Measurements from ENCODE around the gene YIF1A.

The YIF1A gene

GRCh38 chr11:66240781-66241136 lies 48.2 kb downstream of the YIF1A start:
- H3K4me3 ChIP-seq (ENCODE audit: low read depth, low read length): no peak overlapping the region
- DNase-seq (ENCODE audit: low read depth): no peak
- TF ChIP-seq MAX (IDR thresholded peaks at IDR 0.05; ENCODE audit: low read depth, low read length): no peak
- no peak for TF ChIP-seq POLR2A (IDR thresholded peaks at IDR 0.05; ENCODE audit: extremely low read depth, insufficient read length)
- TF ChIP-seq MYC (IDR thresholded peaks at IDR 0.05; ENCODE audit: low read depth, low read length): no peak
- no peak for TF ChIP-seq CTCF (IDR thresholded peaks at IDR 0.05; ENCODE audit: low read depth, low read length)

- no peak for TF ChIP-seq MYC (IDR thresholded peaks at IDR 0.05; ENCODE audit: low read depth, low read length)
- TF ChIP-seq MAX (IDR thresholded peaks at IDR 0.05; ENCODE audit: low read depth, low read length): no peak
- TF ChIP-seq POLR2A (IDR thresholded peaks at IDR 0.05; ENCODE audit: extremely low read depth, insufficient read length): no peak
- no peak for TF ChIP-seq CTCF (IDR thresholded peaks at IDR 0.05; ENCODE audit: low read depth, low read length)
- DNase-seq (ENCODE audit: low read depth): peak; percentile 69
- H3K4me3 ChIP-seq (ENCODE audit: low read depth, low read length): no peak overlapping the region
These were observed 48.8 kb downstream of the YIF1A start for GRCh38 chr11:66239998-66240780.

GRCh38 chr11:66239511-66239910 lies 49.4 kb downstream of the YIF1A start:
- TF ChIP-seq MAX (IDR thresholded peaks at IDR 0.05; ENCODE audit: low read depth, low read length): no peak
- no peak for TF ChIP-seq POLR2A (IDR thresholded peaks at IDR 0.05; ENCODE audit: extremely low read depth, insufficient read length)
- TF ChIP-seq MYC (IDR thresholded peaks at IDR 0.05; ENCODE audit: low read depth, low read length): no peak
- H3K4me3 ChIP-seq (ENCODE audit: low read depth, low read length): no peak overlapping the region
- no peak for DNase-seq (ENCODE audit: low read depth)

- H3K4me3 ChIP-seq (ENCODE audit: low read depth, low read length): no peak overlapping the region
These were observed 50.0 kb downstream of the YIF1A start for GRCh38 chr11:66238786-66239413.

GRCh38 chr11:66237867-66238266 lies 51.1 kb downstream of the YIF1A start:
- DNase-seq (ENCODE audit: low read depth): no peak

More at GRCh38 chr11:66238786-66239413, 50.0 kb downstream of the YIF1A start:
- TF ChIP-seq POLR2A (IDR thresholded peaks at IDR 0.05; ENCODE audit: extremely low read depth, insufficient read length): no peak
- peak; percentile 49 for DNase-seq (ENCODE audit: low read depth)

GRCh38 chr11:66235141-66235540 lies 53.8 kb downstream of the YIF1A start:
- no peak for DNase-seq (ENCODE audit: low read depth)
- TF ChIP-seq POLR2A (IDR thresholded peaks at IDR 0.05; ENCODE audit: extremely low read depth, insufficient read length) (no peak), MYC (IDR thresholded peaks at IDR 0.05; ENCODE audit: low read depth, low read length) (no peak), CTCF (IDR thresholded peaks at IDR 0.05; ENCODE audit: low read depth, low read length) (no peak), MAX (IDR thresholded peaks at IDR 0.05; ENCODE audit: low read depth, low read length) (no peak)
- H3K4me3 ChIP-seq (ENCODE audit: low read depth, low read length): no peak overlapping the region

More at GRCh38 chr11:66237867-66238266, 51.1 kb downstream of the YIF1A start:
- no peak for TF ChIP-seq MYC (IDR thresholded peaks at IDR 0.05; ENCODE audit: low read depth, low read length)
- no peak for TF ChIP-seq POLR2A (IDR thresholded peaks at IDR 0.05; ENCODE audit: extremely low read depth, insufficient read length)
- no peak overlapping the region for H3K4me3 ChIP-seq (ENCODE audit: low read depth, low read length)
